Measurements from ENCODE around the gene NCK2. TPM values are rescaled to one million over a fixed set of nuclear protein-coding genes. Genes with fewer than 3 reads are reported as not detected.

Gene NCK2
- total RNA-seq, 1 donor from 2014 or later, result 40.2 TPM

- DNase-seq (ENCODE audit: low read depth, low spot score), result no peak
Measured at GRCh38 chr2:105812180-105813044, 67.7 kb downstream of the NCK2 start.

- no peak for DNase-seq (ENCODE audit: low read depth, low spot score)
Measured at GRCh38 chr2:105813045-105813315, 68.3 kb downstream of the NCK2 start.

GRCh38 chr2:105813405-105813804 is 68.7 kb downstream of the NCK2 start:
- no peak for DNase-seq (ENCODE audit: low read depth, low spot score)

- DNase-seq (ENCODE audit: low read depth, low spot score), result no peak
Measured at GRCh38 chr2:105814291-105814940, 69.7 kb downstream of the NCK2 start.

- DNase-seq (ENCODE audit: low read depth, low spot score), result no peak
Measured at GRCh38 chr2:105815401-105815800, 70.7 kb downstream of the NCK2 start.

- DNase-seq (ENCODE audit: low read depth, low spot score), result no peak
Measured at GRCh38 chr2:105820151-105820550, 75.4 kb downstream of the NCK2 start.

GRCh38 chr2:105820691-105821090 is 76.0 kb downstream of the NCK2 start:
- DNase-seq (ENCODE audit: low read depth, low spot score), result no peak

- no peak for DNase-seq (ENCODE audit: low read depth, low spot score)
Measured at GRCh38 chr2:105821428-105822125, 76.9 kb downstream of the NCK2 start.

- no peak for DNase-seq (ENCODE audit: low read depth, low spot score)
Measured at GRCh38 chr2:105822186-105822585, 77.5 kb downstream of the NCK2 start.

GRCh38 chr2:105824446-105824845 is 79.7 kb downstream of the NCK2 start:
- DNase-seq (ENCODE audit: low read depth, low spot score), result no peak

GRCh38 chr2:105827351-105828096 is 82.8 kb downstream of the NCK2 start:
- no peak for DNase-seq (ENCODE audit: low read depth, low spot score)

GRCh38 chr2:105828558-105828957 is 83.8 kb downstream of the NCK2 start:
- no peak for DNase-seq (ENCODE audit: low read depth, low spot score)

GRCh38 chr2:105834931-105835330 is 90.2 kb downstream of the NCK2 start:
- DNase-seq (ENCODE audit: low read depth, low spot score), result no peak

GRCh38 chr2:105836341-105836740 is 91.6 kb downstream of the NCK2 start:
- no peak for DNase-seq (ENCODE audit: low read depth, low spot score)

GRCh38 chr2:105836840-105837692 is 92.4 kb downstream of the NCK2 start:
- DNase-seq (ENCODE audit: low read depth, low spot score), result no peak

GRCh38 chr2:105839793-105840192 is 95.1 kb downstream of the NCK2 start:
- no peak for DNase-seq (ENCODE audit: low read depth, low spot score)

GRCh38 chr2:105840933-105841332 is 96.2 kb downstream of the NCK2 start:
- DNase-seq (ENCODE audit: low read depth, low spot score), result no peak

GRCh38 chr2:105841551-105841950 is 96.8 kb downstream of the NCK2 start:
- no peak for DNase-seq (ENCODE audit: low read depth, low spot score)

- DNase-seq (ENCODE audit: low read depth, low spot score), result no peak
Measured at GRCh38 chr2:105842555-105842954, 97.8 kb downstream of the NCK2 start.

GRCh38 chr2:105843476-105844374 is 99.0 kb downstream of the NCK2 start:
- DNase-seq (ENCODE audit: low read depth, low spot score), result no peak

Measured in pulmonary artery endothelial cell (primary cell).